Measurements from ENCODE around the gene MCTP1. TPM values are rescaled to one million over a fixed set of nuclear protein-coding genes. Genes with fewer than 3 reads are reported as not detected.

The MCTP1 gene
- total and polyA plus RNA-seq, 9 of the 15 experiments (the other 6 are each of a cell fraction or from before 2014, with no cell fraction given) = 0.04 to 0.93 (median 0.06) TPM; not detected in 4

DNA sequence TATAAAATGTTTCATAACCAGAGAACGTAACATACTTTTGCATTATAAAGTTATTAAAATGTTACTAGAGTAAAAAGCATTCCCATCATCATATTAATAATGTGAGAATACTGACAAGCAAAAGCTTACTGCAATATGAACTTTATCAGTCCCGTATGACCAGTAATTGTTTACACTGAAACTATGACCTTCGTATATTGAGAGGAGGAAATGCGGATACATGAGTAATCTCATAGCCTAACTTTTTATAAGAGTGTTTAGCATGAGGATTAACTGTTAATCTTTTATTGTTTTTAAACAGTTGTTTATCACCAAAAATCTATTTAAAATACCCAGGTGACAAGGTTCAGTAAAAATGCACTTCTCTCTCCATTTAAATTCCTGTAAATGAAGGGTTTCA lies 394.0 kb downstream of the MCTP1 start:
- FAIRE-seq = no peak
- H3K4me2 ChIP-seq (ENCODE audit: insufficient read depth, low read length) = no peak overlapping the region
- ChIA-PET CTCF (ENCODE audit: low intra/inter-chr PET ratio) (no interaction called here), POLR2A (no interaction called here)
- ATAC-seq = no peak
- no peaks in the 10 kb centered on the region for H4K20me1 ChIP-seq (replicated peaks; ENCODE audit: control insufficient read depth, insufficient read depth, low read length)
- intact Hi-C loops (cut with micrococcal nuclease) (no loop called here), in situ Hi-C loops (cut with MboI) (no loop called here)
- TF ChIP-seq HDAC8 (tag; IDR thresholded peaks at IDR 0.05) = no peak
- no peak for TF ChIP-seq ZNF23 (CRISPR knock-in tag; IDR thresholded peaks at IDR 0.05)
- no peak for TF ChIP-seq ESRRA (IDR thresholded peaks at IDR 0.05; ENCODE audit: borderline replicate concordance, low read depth)
- TF ChIP-seq, protein P1, sequence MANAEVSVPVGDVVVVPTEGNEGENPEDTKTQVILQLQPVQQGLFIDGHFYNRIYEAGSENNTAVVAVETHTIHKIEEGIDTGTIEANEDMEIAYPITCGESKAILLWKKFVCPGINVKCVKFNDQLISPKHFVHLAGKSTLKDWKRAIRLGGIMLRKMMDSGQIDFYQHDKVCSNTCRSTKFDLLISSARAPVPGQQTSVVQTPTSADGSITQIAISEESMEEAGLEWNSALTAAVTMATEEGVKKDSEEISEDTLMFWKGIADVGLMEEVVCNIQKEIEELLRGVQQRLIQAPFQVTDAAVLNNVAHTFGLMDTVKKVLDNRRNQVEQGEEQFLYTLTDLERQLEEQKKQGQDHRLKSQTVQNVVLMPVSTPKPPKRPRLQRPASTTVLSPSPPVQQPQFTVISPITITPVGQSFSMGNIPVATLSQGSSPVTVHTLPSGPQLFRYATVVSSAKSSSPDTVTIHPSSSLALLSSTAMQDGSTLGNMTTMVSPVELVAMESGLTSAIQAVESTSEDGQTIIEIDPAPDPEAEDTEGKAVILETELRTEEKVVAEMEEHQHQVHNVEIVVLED (CRISPR knock-in tag; IDR thresholded peaks at IDR 0.05) = no peak
- TF ChIP-seq LARP7 (IDR thresholded peaks at IDR 0.05) = no peak
- TF ChIP-seq, protein P2, sequence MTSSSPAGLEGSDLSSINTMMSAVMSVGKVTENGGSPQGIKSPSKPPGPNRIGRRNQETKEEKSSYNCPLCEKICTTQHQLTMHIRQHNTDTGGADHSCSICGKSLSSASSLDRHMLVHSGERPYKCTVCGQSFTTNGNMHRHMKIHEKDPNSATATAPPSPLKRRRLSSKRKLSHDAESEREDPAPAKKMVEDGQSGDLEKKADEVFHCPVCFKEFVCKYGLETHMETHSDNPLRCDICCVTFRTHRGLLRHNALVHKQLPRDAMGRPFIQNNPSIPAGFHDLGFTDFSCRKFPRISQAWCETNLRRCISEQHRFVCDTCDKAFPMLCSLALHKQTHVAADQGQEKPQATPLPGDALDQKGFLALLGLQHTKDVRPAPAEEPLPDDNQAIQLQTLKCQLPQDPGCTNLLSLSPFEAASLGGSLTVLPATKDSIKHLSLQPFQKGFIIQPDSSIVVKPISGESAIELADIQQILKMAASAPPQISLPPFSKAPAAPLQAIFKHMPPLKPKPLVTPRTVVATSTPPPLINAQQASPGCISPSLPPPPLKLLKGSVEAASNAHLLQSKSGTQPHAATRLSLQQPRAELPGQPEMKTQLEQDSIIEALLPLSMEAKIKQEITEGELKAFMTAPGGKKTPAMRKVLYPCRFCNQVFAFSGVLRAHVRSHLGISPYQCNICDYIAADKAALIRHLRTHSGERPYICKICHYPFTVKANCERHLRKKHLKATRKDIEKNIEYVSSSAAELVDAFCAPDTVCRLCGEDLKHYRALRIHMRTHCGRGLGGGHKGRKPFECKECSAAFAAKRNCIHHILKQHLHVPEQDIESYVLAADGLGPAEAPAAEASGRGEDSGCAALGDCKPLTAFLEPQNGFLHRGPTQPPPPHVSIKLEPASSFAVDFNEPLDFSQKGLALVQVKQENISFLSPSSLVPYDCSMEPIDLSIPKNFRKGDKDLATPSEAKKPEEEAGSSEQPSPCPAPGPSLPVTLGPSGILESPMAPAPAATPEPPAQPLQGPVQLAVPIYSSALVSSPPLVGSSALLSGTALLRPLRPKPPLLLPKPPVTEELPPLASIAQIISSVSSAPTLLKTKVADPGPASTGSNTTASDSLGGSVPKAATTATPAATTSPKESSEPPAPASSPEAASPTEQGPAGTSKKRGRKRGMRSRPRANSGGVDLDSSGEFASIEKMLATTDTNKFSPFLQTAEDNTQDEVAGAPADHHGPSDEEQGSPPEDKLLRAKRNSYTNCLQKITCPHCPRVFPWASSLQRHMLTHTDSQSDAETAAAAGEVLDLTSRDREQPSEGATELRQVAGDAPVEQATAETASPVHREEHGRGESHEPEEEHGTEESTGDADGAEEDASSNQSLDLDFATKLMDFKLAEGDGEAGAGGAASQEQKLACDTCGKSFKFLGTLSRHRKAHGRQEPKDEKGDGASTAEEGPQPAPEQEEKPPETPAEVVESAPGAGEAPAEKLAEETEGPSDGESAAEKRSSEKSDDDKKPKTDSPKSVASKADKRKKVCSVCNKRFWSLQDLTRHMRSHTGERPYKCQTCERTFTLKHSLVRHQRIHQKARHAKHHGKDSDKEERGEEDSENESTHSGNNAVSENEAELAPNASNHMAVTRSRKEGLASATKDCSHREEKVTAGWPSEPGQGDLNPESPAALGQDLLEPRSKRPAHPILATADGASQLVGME (CRISPR knock-in tag; IDR thresholded peaks at IDR 0.05) = no peak
- no peak for TF ChIP-seq ZNF175 (CRISPR knock-in tag; IDR thresholded peaks at IDR 0.05; ENCODE audit: low read depth)
- no peak for TF ChIP-seq SRF (CRISPR knock-in tag; IDR thresholded peaks at IDR 0.05)
- no peak for TF ChIP-seq HDAC1 (IDR thresholded peaks at IDR 0.05)
- H3K36me3 ChIP-seq (ENCODE audit: control insufficient read depth, insufficient read depth, low read length) = no peaks in the 10 kb centered on the region
- no peak overlapping the region for H3K4me3 ChIP-seq
- H3K9ac ChIP-seq (ENCODE audit: insufficient read depth in 1 of 2, low read depth in 2 of 2, low read length in 2 of 2) = no peak overlapping the region
- H3K27ac ChIP-seq (ENCODE audit: extremely low read depth, low read depth, low read length) = no peak overlapping the region
- no peaks in the 10 kb centered on the region for H3K9me1 ChIP-seq (ENCODE audit: control insufficient read depth, insufficient read depth, low read length)
- H3K4me1 ChIP-seq (replicated peaks in 1 of 2; ENCODE audit: control insufficient read depth in 2 of 2, insufficient read depth in 2 of 2, low read length in 2 of 2) = no peaks in the 10 kb centered on the region
- H3K9me3 ChIP-seq (replicated peaks; ENCODE audit: control insufficient read depth, insufficient read depth, low read depth, low read length) = no peaks in the 10 kb centered on the region
- 3% methylated on average over 4 of the region's 4 CpGs for WGBS (ENCODE audit: insufficient coverage, low coverage, missing lambda C conversion rate)
- H2AFZ ChIP-seq (ENCODE audit: low read depth, low read length) = no peak overlapping the region
- BruUV-seq (replicated peaks) = no TSS peak
- H3K27me3 ChIP-seq (ENCODE audit: control insufficient read depth in 2 of 2, insufficient read depth in 2 of 2, low read length in 2 of 2) = no peaks in the 10 kb centered on the region
- H3K79me2 ChIP-seq (ENCODE audit: control insufficient read depth, insufficient read depth, low read length) = no peaks in the 10 kb centered on the region
- no peak for DNase-seq (ENCODE audit: extremely low read depth in 1 of 4, low spot score in 3 of 4)
